Liver (tissue), 3 donors: ENCODE measurements around the gene BATF.

Experiments used
- CTCF ChIP-seq: fragments of 150-350 bp; IDR thresholded peaks from 2 replicates; pipeline ENCODE4 v1.5.1; 2017; ENCODE audit warnings: improper control_type of control experiment, low read depth, low read length; ENCODE audit not compliant: missing input control
- FOXA1 ChIP-seq: IDR thresholded peaks from 2 replicates; pipeline ENCODE4 v1.6.1; 2016; ENCODE audit warnings: antibody characterized with exemption
- GABPA ChIP-seq, 2 donors: IDR thresholded peaks in 1 of 2; conservative IDR thresholded peaks in 1 of 2; 2 replicates each; pipeline ENCODE4 v1.6.1; 2016; ENCODE audit warnings: antibody characterized with exemption in 2 of 2, mild to moderate bottlenecking in 1 of 2, moderate library complexity in 1 of 2
- RAD21 ChIP-seq, 2 donors: IDR thresholded peaks; 2 replicates each; pipeline ENCODE4 v1.6.1; 2016; ENCODE audit warnings: antibody characterized with exemption in 2 of 2, mild to moderate bottlenecking in 2 of 2
- REST ChIP-seq: IDR thresholded peaks from 2 replicates; pipeline ENCODE4 v1.6.1; 2016; ENCODE audit warnings: antibody characterized with exemption, mild to moderate bottlenecking
- SP1 ChIP-seq: IDR thresholded peaks from 2 replicates; pipeline ENCODE4 v1.6.1; 2018; ENCODE audit warnings: antibody characterized with exemption, mild to moderate bottlenecking
- YY1 ChIP-seq: IDR thresholded peaks from 2 replicates; pipeline ENCODE4 v1.6.1; 2016; ENCODE audit warnings: antibody characterized with exemption, mild to moderate bottlenecking
- donor health status: healthy.
- donor health status: healthy.

DNA sequence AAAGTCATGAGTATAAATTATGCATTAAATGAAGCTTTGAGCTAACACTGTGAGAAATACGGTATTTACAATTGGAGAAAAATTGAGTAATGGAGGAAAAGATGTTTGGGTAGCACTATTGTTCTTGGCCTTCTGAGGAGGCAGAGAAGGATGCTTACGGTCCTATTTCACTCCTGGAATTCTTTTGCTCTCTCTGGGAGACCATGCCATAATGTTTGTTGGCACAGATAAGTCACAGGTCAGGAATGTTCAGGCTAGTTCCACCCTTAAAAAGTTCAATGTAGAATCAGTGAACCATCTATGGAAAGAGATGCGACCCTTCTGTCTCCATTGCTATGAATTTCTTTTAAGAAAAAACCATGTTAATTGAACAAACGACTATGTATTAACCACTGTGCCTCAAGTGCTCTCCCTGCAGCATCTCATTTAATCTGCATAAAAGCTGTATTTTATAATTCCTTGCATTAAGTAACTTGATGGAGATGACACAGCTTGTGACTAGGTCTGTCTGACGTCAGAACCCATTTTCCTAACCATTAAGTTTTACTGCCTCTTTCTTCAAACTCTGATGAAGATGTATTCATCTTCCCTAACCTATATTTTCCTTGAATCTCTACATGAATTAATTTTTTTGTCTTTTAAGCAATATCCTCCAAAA lies 9.5 kb downstream of the BATF start:
- TF ChIP-seq YY1: no peak
- TF ChIP-seq CTCF: no peak
- no peak for TF ChIP-seq FOXA1
- TF ChIP-seq RAD21 (IDR thresholded peaks at IDR 0.05): no peak
- no peak for TF ChIP-seq GABPA (IDR thresholded peaks at IDR 0.05 in 1 of 2, conservative IDR thresholded peaks at IDR 0.05 in 1 of 2)
- no peak for TF ChIP-seq SP1
- TF ChIP-seq REST: no peak
